GM18502 (cell line): ENCODE results near the gene JDP2.

Experiments used
- ATAC-seq: cut with Tn5 transposase; IDR thresholded peaks from one replicate; pipeline ENCODE4 v1.9.1; 2021; ENCODE audit warnings: mild to moderate bottlenecking; ENCODE audit not compliant: unreplicated experiment, poor library complexity

Gene JDP2

GRCh38 chr14:75434890-75435248, 7.0 kb downstream of the JDP2 start:
- ATAC-seq, result no peak

GRCh38 chr14:75435473-75435872, 7.7 kb downstream of the JDP2 start:
- no peak for ATAC-seq

GRCh38 chr14:75437201-75438143, 9.7 kb downstream of the JDP2 start:
- no peak for ATAC-seq

- ATAC-seq, result no peak
Measured at GRCh38 chr14:75438486-75439080, 10.8 kb downstream of the JDP2 start.

GRCh38 chr14:75439989-75440388, 12.2 kb downstream of the JDP2 start:
- no peak for ATAC-seq

- no peak for ATAC-seq
Measured at GRCh38 chr14:75440733-75441477, 13.1 kb downstream of the JDP2 start.

- no peak for ATAC-seq
Measured at GRCh38 chr14:75441728-75442127, 13.9 kb downstream of the JDP2 start.

GRCh38 chr14:75442166-75442565, 14.3 kb downstream of the JDP2 start:
- ATAC-seq, result no peak

- ATAC-seq, result no peak
Measured at GRCh38 chr14:75442642-75443041, 14.8 kb downstream of the JDP2 start.

GRCh38 chr14:75443203-75443969, 15.6 kb downstream of the JDP2 start:
- ATAC-seq, result no peak

- ATAC-seq, result no peak
Measured at GRCh38 chr14:75445236-75445635, 17.4 kb downstream of the JDP2 start.

- no peak for ATAC-seq
Measured at GRCh38 chr14:75445963-75446362, 18.1 kb downstream of the JDP2 start.

GRCh38 chr14:75446447-75446846, 18.6 kb downstream of the JDP2 start:
- ATAC-seq, result no peak

GRCh38 chr14:75448209-75448608, 20.4 kb downstream of the JDP2 start:
- no peak for ATAC-seq

GRCh38 chr14:75449036-75449435, 21.2 kb downstream of the JDP2 start:
- no peak for ATAC-seq

- no peak for ATAC-seq
Measured at GRCh38 chr14:75449696-75450095, 21.9 kb downstream of the JDP2 start.

GRCh38 chr14:75450381-75451276, 22.8 kb downstream of the JDP2 start:
- ATAC-seq, result no peak

- ATAC-seq, result no peak
Measured at GRCh38 chr14:75452324-75452723, 24.5 kb downstream of the JDP2 start.
